Inflammatory macrophage treated with lipopolysaccharide for 1 hour (primary cell): ENCODE data around the gene CCDC54.

ENCODE experiments used
- DNase-seq, 2 donors: peaks; one replicate each; pipeline ENCODE4 v3.0.0-alpha.2; 2020 to 2022

Gene CCDC54

DNA sequence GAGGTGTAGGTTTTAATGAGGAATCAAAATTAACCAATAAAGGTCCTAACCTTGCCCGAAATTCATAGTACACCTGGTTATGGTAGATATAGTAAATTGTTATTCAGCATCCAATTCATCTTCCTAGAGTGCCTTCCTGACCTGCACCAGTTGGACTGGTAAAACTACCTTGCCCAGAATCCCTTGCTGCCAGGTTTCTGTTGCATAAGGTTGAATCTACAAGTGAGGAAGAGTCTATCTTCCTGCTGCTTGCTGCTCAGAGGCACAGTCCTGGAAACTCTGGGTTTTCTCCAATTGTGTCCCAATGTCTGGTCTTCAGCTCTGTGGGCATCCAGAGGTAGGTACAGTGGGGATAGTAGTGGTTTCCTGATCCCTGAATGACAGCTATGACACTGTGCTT lies 17.3 kb downstream of the CCDC54 start:
- no peak for DNase-seq

DNA sequence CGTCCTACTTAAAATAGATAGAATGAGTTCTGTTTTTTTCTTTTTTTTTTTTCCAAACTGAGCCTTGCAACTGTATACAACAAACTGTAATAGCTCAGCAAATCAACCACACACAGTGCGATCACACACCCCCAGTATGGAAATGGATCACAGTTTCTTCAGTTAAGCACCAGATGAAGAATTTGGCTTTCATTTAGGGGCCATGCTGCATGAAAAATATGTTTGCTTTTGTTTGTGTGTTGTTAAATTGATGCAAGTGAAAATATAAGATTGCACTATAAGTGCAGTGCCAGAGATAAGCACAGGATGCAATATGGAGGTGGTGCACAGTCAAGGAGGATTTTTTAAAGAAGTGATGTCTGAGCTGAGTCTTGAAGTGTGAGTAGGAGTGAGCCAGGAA lies 17.8 kb downstream of the CCDC54 start:
- DNase-seq, result no peak

DNA sequence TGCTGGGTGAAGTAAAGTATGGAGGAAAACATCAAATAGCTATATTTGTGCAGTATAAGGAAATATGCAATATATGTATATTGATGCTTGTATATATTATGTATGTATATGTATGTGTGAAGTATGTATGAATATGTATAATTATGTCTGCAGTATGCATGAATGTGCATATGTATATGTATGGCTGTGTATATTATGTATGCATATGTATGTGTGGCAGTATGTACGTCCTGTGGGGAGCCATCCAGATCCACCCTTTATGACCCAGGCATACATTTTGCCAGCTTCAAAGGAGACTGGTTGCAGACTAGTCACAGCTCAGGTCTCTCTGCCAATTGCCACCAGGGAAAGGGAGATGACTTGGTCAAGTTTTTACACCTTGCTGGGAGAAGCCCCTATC lies 24.1 kb downstream of the CCDC54 start:
- no peak for DNase-seq

DNA sequence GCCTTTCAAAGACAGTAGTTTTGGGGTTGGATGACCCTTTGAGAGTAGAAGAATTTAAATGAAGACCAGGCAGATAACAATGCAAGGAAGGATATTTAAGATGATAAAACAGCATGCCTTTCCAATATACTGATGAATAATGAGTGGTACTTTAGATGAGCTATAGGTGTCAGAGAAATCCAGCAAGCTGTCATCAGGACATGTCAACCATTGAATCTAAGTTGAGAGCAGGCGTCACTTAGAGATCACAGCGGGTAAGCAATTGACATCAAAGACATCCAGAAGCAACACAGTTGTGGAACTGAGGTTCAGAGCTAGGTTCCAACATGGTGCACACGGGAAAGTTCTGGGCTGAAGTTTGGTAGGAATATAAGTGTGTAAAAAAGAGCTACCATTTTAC lies 25.0 kb downstream of the CCDC54 start:
- DNase-seq, result no peak

DNA sequence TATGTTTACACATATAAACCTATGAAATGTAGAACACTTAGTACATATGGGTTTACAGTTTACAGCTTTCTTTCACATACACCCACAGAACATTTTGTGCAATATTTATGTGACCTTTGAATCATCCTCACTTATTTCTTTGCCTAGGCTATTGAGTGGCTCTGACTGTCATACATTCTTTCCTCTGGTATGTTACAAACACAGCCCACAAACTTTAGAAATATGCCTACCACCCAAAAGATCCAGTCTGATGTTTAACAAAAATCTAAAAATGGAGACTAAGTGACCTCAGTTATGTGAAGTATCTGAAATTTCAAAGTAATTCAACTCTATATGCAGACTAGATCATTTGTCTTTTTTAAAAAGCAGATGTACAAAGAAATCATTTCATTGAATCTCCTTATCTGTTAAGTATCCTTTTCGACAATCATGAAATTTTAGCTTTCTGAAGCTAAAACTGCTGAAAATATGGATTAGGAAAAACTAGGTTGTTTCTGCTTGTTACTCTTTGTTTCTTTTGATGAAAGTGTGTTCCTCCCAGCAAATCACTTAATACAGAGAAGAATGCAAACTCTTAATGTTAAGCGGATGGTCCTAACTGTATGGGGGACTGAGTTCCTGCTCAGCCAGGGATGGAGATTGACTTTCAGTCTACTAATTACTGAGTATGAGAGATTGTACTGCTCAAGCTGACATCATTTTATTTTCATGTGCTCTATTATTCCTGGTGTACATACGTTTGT lies 27.7 kb downstream of the CCDC54 start:
- no peak for DNase-seq

DNA sequence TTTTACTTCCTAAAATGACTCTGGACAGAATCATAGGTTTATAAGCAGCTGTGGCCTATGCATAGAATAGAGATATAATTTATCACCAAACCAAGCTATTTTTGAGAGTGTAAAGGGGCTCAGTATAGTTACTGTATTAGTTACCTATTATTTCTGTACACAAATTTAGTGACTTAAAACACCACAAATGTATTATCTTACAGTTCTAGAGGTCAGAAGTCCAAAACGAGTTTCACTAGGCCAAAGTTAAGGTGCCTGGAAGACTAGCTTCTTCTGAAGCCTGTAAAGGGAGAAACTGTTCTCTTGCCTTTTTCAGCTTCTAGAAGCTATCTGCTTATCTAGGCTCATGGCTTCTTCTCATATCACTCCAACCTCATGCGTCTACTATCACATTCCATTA lies 30.1 kb downstream of the CCDC54 start:
- no peak for DNase-seq

DNA sequence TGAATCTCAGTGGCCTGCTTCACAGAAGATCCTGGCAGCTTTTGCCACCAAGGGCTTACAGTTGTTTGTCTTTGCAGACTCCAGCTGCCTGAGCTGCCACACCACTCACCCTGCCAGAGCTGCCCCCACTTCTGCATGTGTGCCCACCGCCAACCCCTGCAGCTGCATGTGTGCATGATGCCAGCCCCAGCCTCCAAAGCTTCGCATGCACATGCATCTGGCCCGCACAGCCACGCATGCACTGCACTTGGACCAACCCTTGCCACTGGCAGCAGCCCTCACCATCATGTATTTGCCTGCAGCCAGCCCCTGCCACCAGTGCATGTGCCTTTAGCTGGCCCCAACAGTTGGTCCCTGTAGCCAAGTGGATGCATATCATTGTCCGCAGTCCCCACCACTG lies 31.3 kb downstream of the CCDC54 start:
- DNase-seq, result no peak

DNA sequence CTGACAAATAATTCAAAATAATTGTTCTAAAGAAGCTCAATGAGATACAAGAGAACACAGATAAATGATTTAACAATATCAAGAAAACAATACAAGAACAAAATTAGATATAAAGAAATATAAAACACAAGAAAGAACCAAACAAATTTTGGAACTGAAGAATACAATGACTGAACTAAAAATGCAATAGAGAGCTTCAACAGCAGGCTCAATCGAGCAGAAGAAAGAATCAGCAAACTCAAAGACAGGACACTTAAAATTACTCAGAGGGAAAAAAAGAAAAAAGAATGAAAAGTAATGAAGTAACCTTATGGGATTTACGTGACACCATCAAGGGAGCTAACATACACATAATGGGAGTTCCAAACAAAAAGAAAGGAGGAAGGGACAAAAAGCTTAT lies 32.1 kb downstream of the CCDC54 start:
- no peak for DNase-seq

DNA sequence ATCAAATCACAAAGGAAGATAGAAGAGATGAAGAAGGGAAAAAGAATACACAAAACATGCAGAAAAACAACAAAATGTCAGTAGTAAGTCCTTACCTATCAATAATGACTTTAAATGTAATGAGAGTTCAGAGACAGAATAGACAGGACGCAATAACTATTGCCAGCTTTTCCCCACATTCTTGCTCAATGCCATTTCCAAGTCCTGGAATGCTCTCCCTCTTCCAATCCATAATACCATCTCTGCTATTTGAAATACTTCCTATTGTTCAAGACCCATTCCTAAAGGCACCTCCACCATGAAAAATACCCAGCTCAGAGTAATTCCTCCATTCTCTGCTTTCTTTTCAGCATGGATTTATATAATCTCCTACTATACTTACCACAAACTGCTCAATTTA lies 33.4 kb downstream of the CCDC54 start:
- no peak for DNase-seq

DNA sequence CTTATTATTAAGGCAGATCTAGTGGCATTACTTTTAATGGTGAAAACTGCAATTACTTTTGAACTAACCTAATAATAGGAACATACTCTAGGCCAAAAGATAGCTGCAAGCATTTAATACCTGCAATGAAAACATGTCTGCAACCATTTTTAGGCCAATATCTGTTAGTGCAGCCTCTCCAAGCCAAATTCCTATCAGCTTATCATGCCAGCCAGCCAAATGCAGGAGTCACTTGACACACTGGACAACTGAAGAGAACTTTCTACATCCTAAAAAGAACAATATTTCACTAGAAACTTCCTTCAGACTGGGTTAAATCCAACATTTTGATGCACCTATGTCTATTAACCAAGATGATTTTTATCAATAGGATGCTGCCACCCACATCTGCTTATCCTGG lies 33.8 kb downstream of the CCDC54 start:
- DNase-seq, result no peak

DNA sequence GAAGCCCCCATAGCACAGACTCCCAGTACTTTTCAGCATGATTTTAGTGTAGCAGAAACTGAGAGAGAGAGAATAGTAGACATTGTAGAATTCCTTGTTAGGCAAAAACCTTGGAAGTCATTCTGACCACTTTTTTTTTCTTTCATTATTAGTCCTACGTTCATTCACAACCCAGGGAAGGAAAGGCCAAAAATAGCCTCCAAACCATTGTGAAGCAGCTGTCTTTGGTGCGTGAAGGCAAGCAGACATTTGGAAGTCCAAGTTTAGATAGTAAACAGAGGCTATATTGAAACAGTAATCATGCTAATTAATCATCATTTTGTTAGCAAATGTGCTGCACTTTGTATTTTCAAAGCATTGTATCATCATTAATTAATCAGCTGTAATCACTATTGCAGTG lies 34.5 kb downstream of the CCDC54 start:
- DNase-seq, result no peak

DNA sequence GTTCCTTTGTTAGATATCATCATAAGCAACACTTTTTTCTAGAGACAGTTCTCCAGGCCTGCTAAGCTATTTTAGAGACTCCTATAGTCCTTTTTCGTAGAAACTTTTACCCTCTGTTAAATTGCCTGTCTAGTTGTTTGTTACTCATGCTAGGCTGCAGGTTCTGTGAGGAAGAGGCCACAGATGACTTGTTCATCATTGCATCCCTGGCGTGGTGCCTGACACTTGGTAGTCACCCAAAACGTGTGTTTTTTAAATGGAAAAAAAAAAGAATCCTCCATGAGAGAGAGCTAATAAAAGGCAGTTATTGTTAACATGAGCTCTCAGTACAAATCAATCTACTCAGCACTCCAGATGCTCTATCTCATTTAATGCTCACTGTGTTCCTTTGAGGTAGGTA lies 35.1 kb downstream of the CCDC54 start:
- no peak for DNase-seq

DNA sequence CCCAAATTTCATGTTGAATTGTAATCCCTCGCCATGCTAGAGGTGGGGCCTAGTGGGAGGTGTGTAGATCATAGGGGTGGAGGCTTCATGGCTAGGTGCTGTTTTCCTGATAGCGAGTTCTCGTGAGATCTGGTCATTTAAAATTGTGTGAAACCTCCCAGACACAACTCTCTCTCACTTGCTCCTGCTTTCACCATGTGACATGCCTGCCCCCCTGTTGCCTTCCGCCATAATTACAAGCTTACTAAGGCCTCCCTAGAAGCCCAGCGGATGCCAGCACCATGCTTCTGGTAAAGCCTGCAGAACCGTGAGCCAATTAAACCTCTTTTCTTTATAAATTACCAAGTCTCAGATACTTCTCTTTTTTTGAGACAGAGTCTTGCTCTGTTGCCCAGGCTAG lies 36.0 kb downstream of the CCDC54 start:
- DNase-seq, result no peak

DNA sequence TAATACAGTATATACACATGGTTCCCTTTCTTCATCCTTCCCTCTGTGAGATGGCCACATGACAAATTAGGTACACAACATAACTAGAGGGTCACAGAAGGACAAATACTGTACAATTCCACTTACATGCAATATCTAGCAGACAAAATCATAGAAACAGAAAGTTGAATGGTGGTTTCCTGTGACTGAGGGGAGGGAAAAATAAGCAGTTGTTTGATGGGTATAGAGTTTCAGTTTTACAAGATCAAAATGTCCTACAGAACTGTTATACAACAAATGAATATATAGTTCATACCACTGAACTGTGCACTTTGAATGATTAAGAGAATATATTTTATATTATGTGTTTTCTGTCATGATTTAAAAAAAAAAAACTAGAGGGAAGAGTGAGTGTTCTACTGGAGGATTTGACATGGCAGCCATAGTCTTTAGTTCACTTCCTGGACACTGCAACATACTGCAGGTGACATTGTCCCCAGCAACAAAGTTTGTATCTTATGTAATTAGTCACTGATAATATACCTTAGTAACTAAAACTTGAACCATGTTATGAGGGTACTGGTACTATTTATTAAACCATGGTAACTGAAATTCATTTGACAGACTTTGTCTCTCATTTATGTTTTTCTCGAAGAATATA lies 37.2 kb downstream of the CCDC54 start:
- DNase-seq, result no peak

DNA sequence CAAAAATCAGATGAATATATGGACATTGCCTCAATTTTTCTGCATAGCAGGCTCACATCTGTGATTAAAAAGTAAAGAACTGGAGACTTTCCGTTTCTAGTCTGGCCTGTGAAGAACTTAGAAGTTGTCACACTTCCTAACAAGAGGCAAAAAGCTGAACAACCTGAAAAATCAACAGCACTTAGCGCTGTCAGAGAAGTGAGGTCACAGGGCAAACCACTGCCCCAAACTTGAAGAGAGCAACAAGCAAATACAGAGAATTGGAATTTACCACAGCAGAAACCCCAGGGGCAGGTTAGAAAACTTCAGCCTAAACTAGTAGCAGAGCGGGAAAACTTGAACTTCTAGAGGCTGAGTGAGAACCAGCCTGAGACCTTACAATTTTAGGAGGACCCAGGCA lies 38.9 kb downstream of the CCDC54 start:
- DNase-seq, result no peak

DNA sequence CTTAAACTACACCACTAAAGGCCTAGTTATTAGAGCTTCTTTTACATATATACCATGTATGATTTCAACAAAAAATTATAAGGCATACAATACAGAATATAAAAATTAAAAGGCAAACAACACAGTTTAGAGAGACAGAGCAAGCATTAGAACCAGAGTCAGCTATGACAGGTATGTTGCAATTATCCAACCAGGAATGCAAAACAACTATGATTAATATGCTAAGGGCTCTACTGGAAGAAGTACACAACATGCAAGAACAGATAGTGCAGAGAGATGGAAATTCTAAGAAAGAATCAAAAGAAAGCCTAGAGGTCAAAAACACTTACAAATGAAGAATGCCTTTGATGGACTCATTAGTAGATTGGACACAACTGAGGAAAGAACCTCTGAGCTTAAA lies 39.6 kb downstream of the CCDC54 start:
- DNase-seq, result no peak

DNA sequence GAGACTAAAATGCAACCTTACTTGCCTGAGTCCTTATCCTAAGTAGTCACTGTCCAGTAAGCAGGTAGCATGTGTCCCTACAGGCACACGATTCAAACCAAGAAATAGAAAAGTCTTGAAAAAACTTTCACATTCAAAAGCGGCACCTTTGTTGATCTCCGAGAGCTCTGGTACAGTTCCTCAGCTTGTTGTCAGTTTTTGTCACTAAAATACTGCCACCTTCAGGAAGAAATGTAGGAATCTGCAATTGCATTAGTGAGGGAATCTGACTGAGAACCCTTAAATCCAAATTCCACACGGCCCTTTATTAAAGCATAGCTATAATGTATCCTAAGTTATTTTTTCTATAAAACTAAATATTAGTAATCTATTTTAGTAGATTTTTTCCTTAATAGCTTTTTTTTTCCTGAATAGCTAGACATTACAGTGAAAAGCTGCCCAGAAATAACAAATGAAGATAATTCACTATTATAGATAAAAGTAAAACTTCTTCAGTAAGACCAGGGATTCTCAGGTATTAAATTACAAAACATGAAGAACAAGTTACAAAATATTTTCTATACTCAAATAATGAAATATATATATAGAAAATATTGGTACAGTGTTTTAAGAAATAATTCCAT lies 44.0 kb downstream of the CCDC54 start:
- peak; percentile 49 to 70 for DNase-seq

DNA sequence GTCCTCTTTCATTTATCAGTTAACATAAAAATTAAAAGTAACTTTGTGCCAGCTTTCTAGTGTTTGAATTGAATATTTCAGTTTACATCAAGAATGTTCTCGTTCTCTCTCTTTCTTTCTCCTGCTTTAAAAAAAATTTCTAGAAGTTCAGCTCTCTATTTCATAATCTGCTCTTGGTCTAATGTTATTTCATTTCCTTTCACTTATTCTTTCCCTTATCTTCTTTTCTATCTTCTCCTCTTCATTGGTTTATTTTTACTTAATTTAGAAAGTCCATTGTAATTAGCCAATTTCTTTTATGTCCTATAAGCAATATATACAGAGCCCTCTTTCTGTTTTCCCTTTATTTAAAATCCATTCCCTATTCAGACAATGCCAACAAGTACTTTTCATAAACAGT lies 44.6 kb downstream of the CCDC54 start:
- no peak for DNase-seq

DNA sequence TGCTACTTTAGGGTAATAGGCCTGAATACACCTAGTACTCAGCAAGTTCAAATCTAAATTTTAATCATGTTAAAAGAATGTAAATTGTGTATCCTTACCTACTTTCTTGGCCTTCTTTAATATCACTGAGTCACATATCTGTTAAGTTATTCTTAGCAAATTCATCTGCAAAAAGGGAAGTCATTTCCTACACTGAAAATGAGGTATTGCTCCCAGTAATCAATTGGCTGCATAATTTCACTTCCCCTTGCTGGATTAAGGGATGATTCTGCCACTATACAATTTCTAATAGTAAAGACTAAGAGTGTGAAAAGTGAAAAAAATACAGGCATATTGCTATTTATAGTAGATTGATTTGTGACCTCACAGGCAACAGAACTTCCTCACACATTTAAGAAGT lies 47.8 kb downstream of the CCDC54 start:
- DNase-seq, result peak; percentile 18 to 26

DNA sequence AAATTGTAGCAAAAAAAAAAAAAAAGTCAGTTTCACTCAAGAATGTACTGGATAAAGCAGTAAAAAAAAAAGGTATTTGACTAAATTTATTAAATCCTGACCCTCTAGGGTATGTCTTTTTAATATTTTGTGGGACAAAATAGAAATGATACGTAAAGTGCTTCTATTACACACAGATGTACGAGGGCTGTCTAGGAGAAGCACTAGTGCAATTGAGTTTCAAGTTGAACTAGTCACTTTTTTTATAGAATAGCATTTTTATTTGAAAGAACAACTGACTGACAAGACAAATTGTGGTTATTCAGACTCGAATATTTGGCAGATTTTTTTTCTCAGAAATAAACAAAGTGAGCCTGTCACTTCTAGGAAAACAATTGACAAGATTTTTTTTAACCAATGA lies 49.0 kb downstream of the CCDC54 start:
- DNase-seq, result no peak
